IgD-negative memory B cell (primary cell): ENCODE measurements around the gene FKRP. TPM values are rescaled to one million over a fixed set of nuclear protein-coding genes. Genes with fewer than 3 reads are reported as not detected.

Experiments
- H3K27ac Mint-ChIP-seq, 3 donors: one replicate each; pipeline ENCODE4 v1.8.0; 2020 to 2022; ENCODE audit warnings: mild to moderate bottlenecking in 3 of 3, mixed read lengths in 3 of 3, moderate library complexity in 1 of 3
- H3K27me3 Mint-ChIP-seq: one replicate; pipeline ENCODE4 v1.8.0; 2021; ENCODE audit warnings: mixed read lengths
- H3K36me3 Mint-ChIP-seq: one replicate; pipeline ENCODE4 v1.8.0; 2020; ENCODE audit warnings: mild to moderate bottlenecking, mixed read lengths
- H3K4me1 Mint-ChIP-seq, 3 donors: one replicate each; pipeline ENCODE4 v1.8.0; 2020 to 2022; ENCODE audit warnings: mixed read lengths in 3 of 3, mild to moderate bottlenecking in 1 of 3
- H3K4me3 Mint-ChIP-seq, 4 donors: one replicate each; pipeline ENCODE4 v1.8.0; 2020 to 2022; ENCODE audit warnings: mild to moderate bottlenecking in 4 of 4, mixed read lengths in 4 of 4, moderate library complexity in 3 of 4
- H3K9me3 Mint-ChIP-seq, 3 donors: one replicate each; pipeline ENCODE4 v1.8.0; 2020 to 2021; ENCODE audit warnings: mixed read lengths in 3 of 3, mild to moderate bottlenecking in 1 of 3
- polyA plus RNA-seq: library from polyadenylated mRNA; unstranded; fragments of 300-500 nt; fragmentation: Illumina TruSeq; gene quantifications from one replicate; pipeline ENCODE4 v1.2.3, GENCODE V29; 2021

Gene FKRP
- polyA plus RNA-seq, 1 donor from 2014 or later: 5.9 TPM

GRCh38 chr19:46716672-46717033, 29.2 kb upstream of the FKRP start:
- peak overlapping the region; percentile 97 to 99 (median 98) for H3K27ac Mint-ChIP-seq
- peak overlapping the region; percentile 92 to 99 (median 97) for H3K4me3 Mint-ChIP-seq
- no peaks in the 10 kb centered on the region for H3K9me3 Mint-ChIP-seq
- peaks cover 1% of the 10 kb centered on the region for H3K36me3 Mint-ChIP-seq
- no peaks in the 10 kb centered on the region for H3K27me3 Mint-ChIP-seq
- H3K4me1 Mint-ChIP-seq: peaks cover 28 to 46% (median 34%) of the 10 kb centered on the region in 3 donors

GRCh38 chr19:46717034-46717715, 28.7 kb upstream of the FKRP start, which contains the start of gene PRKD2:
Gene PRKD2 (minus strand): TSS chr19:46717114. CDS start chr19:46716370, 744 bp downstream.
- Mint-ChIP-seq H3K27ac (peak within 1 kb of the TSS; percentile 97 to 99 (median 98)), H3K4me1 (peaks cover 30 to 51% (median 38%) of the 10 kb centered on the region in 3 donors), H3K36me3 (peaks cover 4% of the 10 kb centered on the region), H3K27me3 (no peaks in the 10 kb centered on the region), H3K9me3 (no peaks in the 10 kb centered on the region), H3K4me3 (peak within 1 kb of the TSS; percentile 92 to 99 (median 97))

GRCh38 chr19:46717716-46718143, 28.1 kb upstream of the FKRP start:
- Mint-ChIP-seq H3K27ac (peak overlapping the region; percentile 97 to 99 (median 98)), H3K9me3 (no peaks in the 10 kb centered on the region), H3K4me1 (peaks cover 29 to 50% (median 39%) of the 10 kb centered on the region in 3 donors), H3K4me3 (peak overlapping the region; percentile 92 to 99 (median 97)), H3K27me3 (no peaks in the 10 kb centered on the region), H3K36me3 (peaks cover 4% of the 10 kb centered on the region)

- H3K27me3 Mint-ChIP-seq: no peaks in the 10 kb centered on the region
- H3K4me3 Mint-ChIP-seq: peak overlapping the region; percentile 92 to 99 (median 97)
- no peaks in the 10 kb centered on the region for H3K9me3 Mint-ChIP-seq
- H3K36me3 Mint-ChIP-seq: peaks cover 4% of the 10 kb centered on the region
- peak overlapping the region; percentile 97 to 99 (median 98) for H3K27ac Mint-ChIP-seq
- peaks cover 29 to 49% (median 39%) of the 10 kb centered on the region in 3 donors for H3K4me1 Mint-ChIP-seq
Measured at GRCh38 chr19:46718157-46718933, 27.5 kb upstream of the FKRP start.

- H3K4me3 Mint-ChIP-seq: peak overlapping the region; percentile 92 to 99 (median 97)
- no peaks in the 10 kb centered on the region for H3K9me3 Mint-ChIP-seq
- peak overlapping the region; percentile 97 to 99 (median 98) for H3K27ac Mint-ChIP-seq
- peaks cover 3% of the 10 kb centered on the region for H3K36me3 Mint-ChIP-seq
- H3K4me1 Mint-ChIP-seq: peaks cover 29 to 47% (median 38%) of the 10 kb centered on the region in 3 donors
- H3K27me3 Mint-ChIP-seq: no peaks in the 10 kb centered on the region
Measured at GRCh38 chr19:46718934-46719622, 26.8 kb upstream of the FKRP start.

GRCh38 chr19:46719629-46720502, 26.0 kb upstream of the FKRP start:
- Mint-ChIP-seq H3K27ac (peak overlapping the region; percentile 93 to 99 (median 98)), H3K36me3 (peaks cover 6% of the 10 kb centered on the region), H3K9me3 (no peaks in the 10 kb centered on the region), H3K27me3 (no peaks in the 10 kb centered on the region), H3K4me3 (peak overlapping the region; percentile 78 to 99 (median 94)), H3K4me1 (peaks cover 23 to 45% (median 34%) of the 10 kb centered on the region in 3 donors)

- peak overlapping the region in 2 of 3 donors; percentile 98 to 99 for H3K27ac Mint-ChIP-seq
- H3K9me3 Mint-ChIP-seq: no peaks in the 10 kb centered on the region
- H3K4me1 Mint-ChIP-seq: peaks cover 23 to 38% (median 32%) of the 10 kb centered on the region in 3 donors
- H3K36me3 Mint-ChIP-seq: peaks cover 8% of the 10 kb centered on the region
- H3K4me3 Mint-ChIP-seq: peak overlapping the region in 3 of 4 donors; percentile 57 to 73 (median 67)
- no peaks in the 10 kb centered on the region for H3K27me3 Mint-ChIP-seq
Measured at GRCh38 chr19:46720503-46721239, 25.2 kb upstream of the FKRP start.

GRCh38 chr19:46721269-46722003, 24.4 kb upstream of the FKRP start:
- peaks cover 10% of the 10 kb centered on the region for H3K36me3 Mint-ChIP-seq
- H3K9me3 Mint-ChIP-seq: no peaks in the 10 kb centered on the region
- H3K4me1 Mint-ChIP-seq: peaks cover 23 to 38% (median 32%) of the 10 kb centered on the region in 3 donors
- H3K27ac Mint-ChIP-seq: peak overlapping the region in 2 of 3 donors; percentile 85 to 98
- H3K27me3 Mint-ChIP-seq: no peaks in the 10 kb centered on the region
- peak overlapping the region in 3 of 4 donors; percentile 67 to 73 (median 70) for H3K4me3 Mint-ChIP-seq

GRCh38 chr19:46722004-46722380, 23.9 kb upstream of the FKRP start:
- H3K4me3 Mint-ChIP-seq: peak overlapping the region in 3 of 4 donors; percentile 55 to 70 (median 58)
- peak overlapping the region; percentile 17 to 95 (median 69) for H3K27ac Mint-ChIP-seq
- peaks cover 10% of the 10 kb centered on the region for H3K36me3 Mint-ChIP-seq
- no peaks in the 10 kb centered on the region for H3K9me3 Mint-ChIP-seq
- peaks cover 23 to 38% (median 35%) of the 10 kb centered on the region in 3 donors for H3K4me1 Mint-ChIP-seq
- no peaks in the 10 kb centered on the region for H3K27me3 Mint-ChIP-seq

- peak overlapping the region; percentile 17 to 95 (median 69) for H3K27ac Mint-ChIP-seq
- H3K27me3 Mint-ChIP-seq: no peaks in the 10 kb centered on the region
- H3K9me3 Mint-ChIP-seq: no peaks in the 10 kb centered on the region
- H3K36me3 Mint-ChIP-seq: peaks cover 11% of the 10 kb centered on the region
- H3K4me1 Mint-ChIP-seq: peaks cover 23 to 38% (median 35%) of the 10 kb centered on the region in 3 donors
- H3K4me3 Mint-ChIP-seq: peak overlapping the region in 3 of 4 donors; percentile 58 to 70 (median 69)
Measured at GRCh38 chr19:46722421-46723022, 23.3 kb upstream of the FKRP start.

GRCh38 chr19:46723023-46723461, 22.8 kb upstream of the FKRP start:
- H3K4me1 Mint-ChIP-seq: peaks cover 19 to 34% (median 31%) of the 10 kb centered on the region in 3 donors
- peaks cover 12% of the 10 kb centered on the region for H3K36me3 Mint-ChIP-seq
- no peaks in the 10 kb centered on the region for H3K27me3 Mint-ChIP-seq
- no peaks in the 10 kb centered on the region for H3K9me3 Mint-ChIP-seq
- peak overlapping the region in 1 of 3 donors; percentile 69 for H3K27ac Mint-ChIP-seq
- peak overlapping the region in 3 of 4 donors; percentile 57 to 70 (median 69) for H3K4me3 Mint-ChIP-seq

- H3K27me3 Mint-ChIP-seq: no peaks in the 10 kb centered on the region
- no peaks in the 10 kb centered on the region for H3K9me3 Mint-ChIP-seq
- H3K36me3 Mint-ChIP-seq: peaks cover 12% of the 10 kb centered on the region
- peak overlapping the region in 1 of 3 donors; percentile 69 for H3K27ac Mint-ChIP-seq
- H3K4me1 Mint-ChIP-seq: peaks cover 16 to 31% (median 29%) of the 10 kb centered on the region in 3 donors
- H3K4me3 Mint-ChIP-seq: peak overlapping the region in 2 of 4 donors; percentile 57 to 70
Measured at GRCh38 chr19:46723471-46723870, 22.4 kb upstream of the FKRP start.
